AG09309 (cell line): ENCODE measurements around the gene RPP21.
"Not testable (repeated sequence)": the region's sequence is repeated elsewhere in the genome, so short reads cannot be mapped to it uniquely, and the experiment has no call there.

Source experiments
- DNase-seq: peaks from one replicate; pipeline ENCODE4 v3.0.0-alpha.2; 2010; ENCODE audit warnings: low read depth
- H3K4me3 ChIP-seq: 2 replicates; pipeline ENCODE4 v1.5.1; 2011; ENCODE audit warnings: mild to moderate bottlenecking, low read depth, low read length, moderate library complexity; ENCODE audit not compliant: control insufficient read depth
- TF ChIP-seq, protein P1 (sequence below): IDR thresholded peaks from 2 replicates; pipeline ENCODE4 v1.5.1; 2011; ENCODE audit warnings: mild to moderate bottlenecking, low read depth, low read length, inconsistent platforms; ENCODE audit not compliant: insufficient read depth, control insufficient read depth; ENCODE audit errors: missing control alignments

RPP21 gene

DNA sequence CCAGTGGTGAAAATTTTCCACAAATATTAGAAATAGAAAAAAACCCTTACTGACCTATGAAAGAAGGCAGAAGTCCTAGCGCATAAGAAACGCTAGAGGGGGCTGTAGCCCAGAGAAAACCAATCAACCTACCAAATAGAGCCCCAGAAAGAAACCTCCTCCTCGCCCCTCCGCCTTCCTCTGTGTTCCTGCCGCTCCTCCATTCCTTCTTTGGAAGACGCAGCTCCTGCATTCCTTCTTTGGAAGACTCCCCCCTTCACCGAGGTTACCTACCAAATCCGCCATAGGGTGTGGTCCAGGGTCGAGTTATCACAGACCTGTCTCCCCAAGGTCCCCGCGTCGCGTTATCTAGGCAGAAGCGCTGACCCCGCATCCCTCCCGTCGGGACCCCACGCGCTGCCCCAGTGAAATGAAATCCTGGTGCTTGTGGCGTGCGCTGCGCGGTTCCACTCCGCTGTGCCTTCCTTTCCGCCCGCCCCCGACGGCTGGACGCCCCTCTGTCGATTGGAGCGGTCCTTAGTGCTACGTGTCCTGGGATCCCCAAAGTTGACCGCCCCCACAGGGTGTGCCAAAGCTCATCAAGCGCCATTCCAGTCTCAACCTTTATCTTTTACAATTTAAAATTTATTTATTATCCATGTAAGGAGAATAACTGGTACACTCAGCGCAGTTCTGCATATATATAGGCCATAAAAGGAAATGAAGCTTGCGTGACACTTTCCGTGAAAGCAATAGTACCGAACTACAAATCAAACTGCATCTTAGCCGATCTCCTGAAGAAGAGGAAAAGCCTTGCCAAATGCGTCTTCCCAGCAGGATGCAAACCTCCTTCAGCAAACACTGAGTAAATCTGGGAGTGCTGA lies 13.0 kb downstream of the RPP21 start:
- peak; percentile 37 for DNase-seq
- peak overlapping the region; percentile 41 for H3K4me3 ChIP-seq
- TF ChIP-seq, protein P1, sequence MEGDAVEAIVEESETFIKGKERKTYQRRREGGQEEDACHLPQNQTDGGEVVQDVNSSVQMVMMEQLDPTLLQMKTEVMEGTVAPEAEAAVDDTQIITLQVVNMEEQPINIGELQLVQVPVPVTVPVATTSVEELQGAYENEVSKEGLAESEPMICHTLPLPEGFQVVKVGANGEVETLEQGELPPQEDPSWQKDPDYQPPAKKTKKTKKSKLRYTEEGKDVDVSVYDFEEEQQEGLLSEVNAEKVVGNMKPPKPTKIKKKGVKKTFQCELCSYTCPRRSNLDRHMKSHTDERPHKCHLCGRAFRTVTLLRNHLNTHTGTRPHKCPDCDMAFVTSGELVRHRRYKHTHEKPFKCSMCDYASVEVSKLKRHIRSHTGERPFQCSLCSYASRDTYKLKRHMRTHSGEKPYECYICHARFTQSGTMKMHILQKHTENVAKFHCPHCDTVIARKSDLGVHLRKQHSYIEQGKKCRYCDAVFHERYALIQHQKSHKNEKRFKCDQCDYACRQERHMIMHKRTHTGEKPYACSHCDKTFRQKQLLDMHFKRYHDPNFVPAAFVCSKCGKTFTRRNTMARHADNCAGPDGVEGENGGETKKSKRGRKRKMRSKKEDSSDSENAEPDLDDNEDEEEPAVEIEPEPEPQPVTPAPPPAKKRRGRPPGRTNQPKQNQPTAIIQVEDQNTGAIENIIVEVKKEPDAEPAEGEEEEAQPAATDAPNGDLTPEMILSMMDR: peak; percentile 79

GRCh38 chr6:30359276-30359675 lies 14.3 kb downstream of the RPP21 start:
- no peak for DNase-seq
- no peak overlapping the region for H3K4me3 ChIP-seq
- TF ChIP-seq, protein P1: no peak

DNA sequence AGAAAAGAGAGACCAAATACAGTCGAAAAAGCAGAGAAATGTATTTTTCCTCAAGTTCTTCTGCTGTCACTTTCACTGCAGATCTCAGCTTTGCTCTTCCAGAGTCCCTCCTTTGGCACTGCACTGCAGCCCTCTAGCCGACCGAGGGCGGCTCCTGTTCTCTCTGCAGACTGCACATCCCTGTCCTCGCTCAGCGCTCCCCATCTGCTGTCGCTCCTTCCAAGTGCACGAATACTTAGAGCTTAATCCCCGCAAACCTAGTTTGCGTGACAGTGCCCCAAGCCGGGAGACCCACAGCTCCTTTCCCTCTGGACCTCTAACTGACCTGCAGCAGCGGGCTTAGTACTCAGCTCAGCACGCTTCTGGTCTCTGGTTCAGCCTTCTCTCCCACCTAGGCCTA lies 15.2 kb downstream of the RPP21 start:
- no peak overlapping the region for H3K4me3 ChIP-seq
- TF ChIP-seq, protein P1: no peak
- DNase-seq: no peak

DNA sequence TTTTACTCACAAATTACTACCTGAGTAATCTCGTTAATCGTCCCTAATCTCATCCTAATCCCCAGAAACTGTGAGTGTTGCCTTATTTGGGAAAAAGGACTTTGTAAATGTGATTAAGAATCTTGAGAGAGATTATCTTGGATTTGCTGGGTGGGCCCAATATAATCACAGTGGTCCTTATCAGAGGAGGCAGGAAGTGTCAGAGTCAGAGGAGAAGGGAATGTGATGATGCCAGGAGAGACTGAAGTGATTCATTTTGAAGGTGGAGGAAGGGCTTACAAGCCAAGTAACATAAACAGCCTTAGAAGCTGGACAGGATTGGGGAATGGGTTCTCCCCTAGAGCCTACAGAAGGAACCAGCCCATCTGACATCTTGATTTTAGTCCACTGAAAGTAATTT lies 16.7 kb downstream of the RPP21 start:
- no peak overlapping the region for H3K4me3 ChIP-seq
- no peak for DNase-seq
- TF ChIP-seq, protein P1: no peak

DNA sequence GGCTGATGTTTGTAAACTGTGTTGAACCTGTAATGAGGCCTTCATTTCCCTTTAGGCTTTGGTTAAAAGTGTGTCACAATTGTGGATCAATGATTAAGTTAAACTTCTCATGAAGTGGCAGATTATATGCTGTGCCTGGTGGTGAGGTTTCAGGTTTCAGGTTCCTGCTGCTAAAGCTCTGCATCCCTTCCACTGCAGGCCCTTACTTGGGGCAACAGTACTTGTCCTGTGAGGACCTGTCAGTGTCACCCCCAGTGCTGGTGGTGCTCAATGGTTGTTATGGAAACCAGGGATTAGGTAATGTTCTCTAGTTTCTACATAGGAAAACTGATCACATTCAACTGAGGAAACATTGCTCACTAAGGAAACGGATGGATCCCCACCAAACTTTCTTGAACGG lies 18.5 kb downstream of the RPP21 start:
- DNase-seq: no peak
- no peak overlapping the region for H3K4me3 ChIP-seq
- TF ChIP-seq, protein P1: no peak

DNA sequence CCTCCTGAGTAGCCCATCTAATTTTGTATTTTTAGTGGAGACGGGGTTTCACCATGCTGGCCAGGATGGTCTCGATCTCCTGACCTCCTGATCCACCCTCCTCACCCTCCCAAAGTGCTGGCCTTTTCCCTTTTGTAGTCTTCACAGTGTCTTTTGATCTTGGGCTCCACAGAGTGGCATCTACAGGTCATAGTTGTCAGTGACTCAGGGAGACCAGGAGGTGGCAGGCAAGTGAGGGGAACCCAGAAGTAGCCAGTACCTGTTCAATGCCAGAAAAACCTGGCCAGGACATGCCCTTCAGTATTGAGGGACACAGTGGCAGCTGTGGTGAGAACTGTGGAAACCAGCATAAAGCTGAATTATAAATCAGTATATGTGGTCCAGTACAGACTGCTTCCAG lies 19.6 kb downstream of the RPP21 start:
- DNase-seq: no peak
- H3K4me3 ChIP-seq: no peak overlapping the region
- TF ChIP-seq, protein P1: no peak

DNA sequence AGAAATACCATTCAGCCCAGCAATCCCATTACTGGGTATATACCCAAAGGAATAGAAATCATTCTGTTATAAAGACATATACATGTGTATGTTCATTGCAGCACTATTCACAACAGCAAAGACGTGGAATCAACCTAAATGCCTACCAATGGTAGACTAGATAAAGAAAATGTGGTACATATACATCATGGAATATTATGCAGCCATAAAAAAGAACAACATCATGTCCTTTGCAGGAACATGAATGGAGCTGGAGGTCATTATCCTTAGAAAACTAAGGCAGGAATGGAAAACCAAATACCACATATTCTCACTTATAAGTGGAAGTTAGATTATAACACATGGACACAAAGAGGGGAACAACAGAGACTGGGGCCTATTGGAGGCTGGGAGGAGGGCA lies 24.3 kb downstream of the RPP21 start:
- DNase-seq, H3K4me3 ChIP-seq: not testable (repeated sequence)
